ENCODE measurements around the gene CARS1.

CARS1 gene

GRCh38 chr11:2951231-2952110 lies 105.8 kb downstream of the CARS1 start:
- DNase-seq, result no peak

All from NCI-H1105 (cell line).